ENCODE measurements around the gene ART5. TPM values are rescaled to one million over a fixed set of nuclear protein-coding genes. Genes with fewer than 3 reads are reported as not detected.

The ART5 gene
- polyA plus RNA-seq, 3 donors, result not detected

GRCh38 chr11:3623767-3624458, 17.9 kb downstream of the ART5 start:
- Histone ChIP-seq H3K9ac (ENCODE audit: insufficient read depth, low read length, poor library complexity, severe bottlenecking) (no peak overlapping the region), H3K9me3 (replicated peaks in 1 of 2; ENCODE audit: control insufficient read depth in 1 of 2, insufficient read depth in 1 of 2, low read length in 2 of 2) (no peaks in the 10 kb centered on the region), H3K4me1 (ENCODE audit: control insufficient read depth in 1 of 2, insufficient read depth in 2 of 2, low read length in 2 of 2) (peaks cover 25% of the 10 kb centered on the region in 2 donors), H3K27ac (ENCODE audit: low read depth in 1 of 2, low read length in 2 of 2) (no peak overlapping the region), H2AFZ (ENCODE audit: insufficient read depth, low read depth, low read length, poor library complexity, severe bottlenecking) (no peak overlapping the region), H3K27me3 (ENCODE audit: control insufficient read depth in 2 of 2, insufficient read depth in 2 of 2, low read length in 2 of 2) (no peaks in the 10 kb centered on the region), H4K20me1 (ENCODE audit: insufficient read depth, low read length) (no peaks in the 10 kb centered on the region), H3K79me2 (ENCODE audit: insufficient read depth, low read length) (no peaks in the 10 kb centered on the region), H3K4me3 (replicated peaks in 1 of 3; ENCODE audit: low read depth in 2 of 3, low read length in 3 of 3) (no peak overlapping the region), H3K4me2 (replicated peaks; ENCODE audit: extremely low read depth, low read length, poor library complexity, severe bottlenecking) (no peak overlapping the region), H3K36me3 (replicated peaks in 1 of 2; ENCODE audit: control insufficient read depth in 1 of 2, insufficient read depth in 2 of 2, low read length in 2 of 2) (no peaks in the 10 kb centered on the region)
- intact Hi-C loops (cut with micrococcal nuclease), result no loop called here
- peaks cover 25% of the 10 kb centered on the region for H3K4me1 Mint-ChIP-seq
- H3K27ac Mint-ChIP-seq, result no peak overlapping the region
- peaks cover 0 to 1% (median 0%) of the 10 kb centered on the region in 7 donors for H3K9me3 Mint-ChIP-seq
- no peak for DNase-seq
- peaks cover 0 to 5% (median 1%) of the 10 kb centered on the region in 3 donors for H3K27me3 Mint-ChIP-seq (ENCODE audit: low read depth in 3 of 3)
- WGBS (ENCODE audit: insufficient coverage), result 58% methylated on average over 2 of the region's 8 CpGs
- no peak overlapping the region for H3K4me3 Mint-ChIP-seq
- H3K36me3 Mint-ChIP-seq, result no peaks in the 10 kb centered on the region
- no peak for TF ChIP-seq CTCF (IDR thresholded peaks at IDR 0.05)

- Mint-ChIP-seq H3K9me3 (peaks cover 0 to 1% (median 0%) of the 10 kb centered on the region in 7 donors), H3K4me3 (no peak overlapping the region), H3K4me1 (peaks cover 25% of the 10 kb centered on the region), H3K27ac (peak overlapping the region in 2 of 7 donors; percentile 61 to 75), H3K36me3 (no peaks in the 10 kb centered on the region), H3K27me3 (ENCODE audit: low read depth in 3 of 3) (peaks cover 0 to 5% (median 1%) of the 10 kb centered on the region in 3 donors)
- no peak overlapping the region for H3K9ac ChIP-seq (ENCODE audit: insufficient read depth, low read length, poor library complexity, severe bottlenecking)
- intact Hi-C loops (cut with micrococcal nuclease), result no loop called here
- no peak overlapping the region for H3K4me3 ChIP-seq (replicated peaks in 1 of 3; ENCODE audit: low read depth in 2 of 3, low read length in 3 of 3)
- no peak overlapping the region for H3K4me2 ChIP-seq (replicated peaks; ENCODE audit: extremely low read depth, low read length, poor library complexity, severe bottlenecking)
- H3K36me3 ChIP-seq (replicated peaks in 1 of 2; ENCODE audit: control insufficient read depth in 1 of 2, insufficient read depth in 2 of 2, low read length in 2 of 2), result no peaks in the 10 kb centered on the region
- no peaks in the 10 kb centered on the region for H4K20me1 ChIP-seq (ENCODE audit: insufficient read depth, low read length)
- no peak for TF ChIP-seq CTCF (IDR thresholded peaks at IDR 0.05)
- H2AFZ ChIP-seq (ENCODE audit: insufficient read depth, low read depth, low read length, poor library complexity, severe bottlenecking), result peak overlapping the region; percentile 21
- no peak overlapping the region for H3K27ac ChIP-seq (ENCODE audit: low read depth in 1 of 2, low read length in 2 of 2)
- no peaks in the 10 kb centered on the region for H3K27me3 ChIP-seq (ENCODE audit: control insufficient read depth in 2 of 2, insufficient read depth in 2 of 2, low read length in 2 of 2)
- DNase-seq, result no peak
- H3K9me3 ChIP-seq (replicated peaks in 1 of 2; ENCODE audit: control insufficient read depth in 1 of 2, insufficient read depth in 1 of 2, low read length in 2 of 2), result no peaks in the 10 kb centered on the region
- 100% methylated on average over 3 of the region's 5 CpGs for WGBS (ENCODE audit: insufficient coverage)
- H3K4me1 ChIP-seq (ENCODE audit: control insufficient read depth in 1 of 2, insufficient read depth in 2 of 2, low read length in 2 of 2), result peaks cover 25% of the 10 kb centered on the region in 2 donors
- H3K79me2 ChIP-seq (ENCODE audit: insufficient read depth, low read length), result no peaks in the 10 kb centered on the region
These were observed 18.7 kb downstream of the ART5 start for GRCh38 chr11:3623121-3623520.
